Bone marrow (tissue), 2 donors: Measurements from ENCODE around the gene TGFBR2.
A peak's percentile ranks its signal among the peaks of the same experiment; 100 is the strongest.
"Not testable (repeated sequence)": the region's sequence is repeated elsewhere in the genome, so short reads cannot be mapped to it uniquely, and the experiment has no call there.

ENCODE experiments used
- DNase-seq, 2 donors: peaks; one replicate each; lab custom pipeline; 2025; lab: John Stamatoyannopoulos, UW

The TGFBR2 gene

GRCh38 chr3:30619318-30619717 is 12.9 kb downstream of the TGFBR2 start:
- no peak for DNase-seq

DNA sequence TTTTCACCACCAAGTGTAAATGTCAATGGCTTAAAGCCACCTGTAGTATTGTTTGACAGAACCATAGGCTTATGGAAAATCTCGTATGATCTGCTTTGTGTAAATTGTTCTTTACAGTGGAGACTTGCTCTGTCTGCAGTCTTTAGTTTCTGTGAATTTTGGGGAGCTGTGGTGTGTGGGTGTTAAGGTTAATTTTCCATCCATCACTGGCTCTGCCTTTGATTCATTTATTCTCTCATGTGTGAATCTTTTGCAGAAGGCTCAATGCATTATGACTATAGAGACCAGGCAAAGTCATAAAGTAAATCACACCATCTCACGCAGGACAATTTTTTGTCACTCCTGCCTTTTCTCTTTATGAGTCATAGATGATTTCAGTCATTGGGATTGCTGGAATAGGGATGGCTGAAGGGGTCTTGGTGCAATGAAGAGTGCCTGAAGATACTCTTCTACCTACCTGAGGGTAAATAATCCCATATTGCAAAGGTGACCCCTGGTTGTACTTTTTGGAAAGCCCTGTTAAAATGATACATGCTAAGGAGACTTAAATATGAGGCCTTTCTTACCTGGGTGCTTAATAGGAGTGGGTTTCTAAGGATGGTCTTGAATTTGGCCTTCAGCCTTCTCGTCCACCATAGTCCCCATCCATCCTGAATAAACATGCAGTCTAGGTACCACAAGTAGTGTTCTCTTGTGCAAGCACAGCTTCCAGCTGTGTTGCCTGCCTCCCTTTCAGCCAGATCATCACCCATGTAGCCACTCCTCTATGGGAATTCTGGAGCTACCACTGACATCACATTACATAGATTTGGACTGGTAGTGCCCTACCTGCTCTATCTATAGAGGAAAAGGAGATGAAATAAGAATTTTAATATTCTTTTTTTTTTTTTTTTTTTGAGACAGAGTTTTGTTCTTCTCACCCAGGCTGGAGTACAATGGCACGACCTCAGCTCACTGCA is 14.3 kb downstream of the TGFBR2 start:
- no peak for DNase-seq

DNA sequence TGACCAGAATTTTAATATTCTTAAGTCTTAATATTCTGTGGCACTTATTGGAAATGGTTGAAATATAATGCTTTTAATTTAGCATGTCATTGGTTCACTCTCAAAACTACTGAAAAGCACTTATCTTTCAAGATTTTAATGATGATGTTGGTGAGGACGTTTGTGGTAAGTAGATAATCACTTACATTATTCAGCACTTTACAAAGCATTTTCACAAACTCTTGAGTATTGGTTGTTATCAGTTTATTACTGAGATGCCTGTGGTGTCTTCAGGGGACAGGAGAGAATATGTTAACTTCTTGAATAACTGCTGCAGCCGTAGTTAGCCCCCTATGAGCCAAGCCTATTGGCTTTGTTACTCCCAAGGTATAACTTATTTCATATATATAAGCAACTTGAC is 15.2 kb downstream of the TGFBR2 start:
- no peak for DNase-seq

DNA sequence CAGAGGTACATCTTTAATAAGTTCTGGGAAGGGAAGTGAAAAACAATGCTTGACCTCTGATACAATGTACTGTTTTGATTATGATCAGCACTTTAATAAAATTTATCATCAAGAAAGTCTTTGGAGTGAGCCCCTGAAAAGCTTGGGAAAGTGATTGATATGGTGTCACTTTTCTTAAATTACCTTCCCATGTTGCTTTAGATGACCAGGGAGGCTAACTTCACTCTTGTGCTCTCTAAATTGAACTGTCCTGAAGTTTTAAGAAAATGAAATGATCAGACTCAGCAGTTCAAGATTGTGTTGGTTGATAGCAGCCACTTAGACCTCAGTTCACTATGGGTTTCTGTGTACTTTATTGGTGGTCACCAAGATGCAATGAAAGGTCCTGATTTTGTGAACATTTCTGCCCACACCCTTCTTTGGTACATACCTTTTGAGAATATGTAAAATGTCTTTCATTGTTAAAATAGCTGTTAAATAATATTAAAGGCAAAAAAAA is 15.7 kb downstream of the TGFBR2 start:
- no peak for DNase-seq

DNA sequence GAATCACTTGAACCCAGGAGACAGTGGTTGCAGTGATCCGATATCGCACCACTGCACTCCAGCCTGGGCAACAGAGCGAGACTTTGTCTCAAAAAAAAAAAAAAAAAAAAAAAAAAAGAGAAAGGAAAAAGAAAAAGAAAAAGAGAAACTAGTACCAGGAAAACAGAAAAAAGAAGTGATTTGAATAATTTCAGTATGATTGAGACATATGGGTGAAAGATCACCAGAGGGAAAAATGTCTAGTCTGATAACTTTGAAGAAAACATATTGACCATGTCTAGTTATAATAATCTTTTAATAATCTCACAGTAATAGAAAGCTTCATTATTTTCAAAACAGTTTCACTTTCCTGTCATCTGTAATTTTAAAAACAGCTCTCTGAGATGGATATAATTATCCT is 16.4 kb downstream of the TGFBR2 start:
- DNase-seq = no peak

GRCh38 chr3:30623351-30623750 is 16.9 kb downstream of the TGFBR2 start:
- no peak for DNase-seq

DNA sequence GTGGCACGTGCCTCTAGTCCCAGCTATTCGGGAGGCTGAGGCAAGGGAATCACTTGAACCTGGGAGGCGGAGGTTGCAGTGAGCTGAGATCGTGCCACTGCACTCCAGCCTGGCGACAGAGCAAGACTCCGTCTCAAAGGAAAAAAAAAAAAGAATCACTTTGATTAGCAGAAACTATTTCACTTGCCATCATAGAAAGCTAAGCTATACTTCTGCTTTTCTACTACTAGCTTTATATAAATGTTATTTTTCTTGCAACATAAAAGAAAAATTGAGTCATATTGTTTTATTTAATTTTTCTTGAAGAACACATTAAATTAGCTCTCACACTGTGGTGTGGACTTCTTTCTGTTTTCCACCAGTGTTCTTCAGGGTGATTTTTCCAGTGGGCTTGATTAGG is 18.1 kb downstream of the TGFBR2 start:
- DNase-seq = not testable (repeated sequence)

DNA sequence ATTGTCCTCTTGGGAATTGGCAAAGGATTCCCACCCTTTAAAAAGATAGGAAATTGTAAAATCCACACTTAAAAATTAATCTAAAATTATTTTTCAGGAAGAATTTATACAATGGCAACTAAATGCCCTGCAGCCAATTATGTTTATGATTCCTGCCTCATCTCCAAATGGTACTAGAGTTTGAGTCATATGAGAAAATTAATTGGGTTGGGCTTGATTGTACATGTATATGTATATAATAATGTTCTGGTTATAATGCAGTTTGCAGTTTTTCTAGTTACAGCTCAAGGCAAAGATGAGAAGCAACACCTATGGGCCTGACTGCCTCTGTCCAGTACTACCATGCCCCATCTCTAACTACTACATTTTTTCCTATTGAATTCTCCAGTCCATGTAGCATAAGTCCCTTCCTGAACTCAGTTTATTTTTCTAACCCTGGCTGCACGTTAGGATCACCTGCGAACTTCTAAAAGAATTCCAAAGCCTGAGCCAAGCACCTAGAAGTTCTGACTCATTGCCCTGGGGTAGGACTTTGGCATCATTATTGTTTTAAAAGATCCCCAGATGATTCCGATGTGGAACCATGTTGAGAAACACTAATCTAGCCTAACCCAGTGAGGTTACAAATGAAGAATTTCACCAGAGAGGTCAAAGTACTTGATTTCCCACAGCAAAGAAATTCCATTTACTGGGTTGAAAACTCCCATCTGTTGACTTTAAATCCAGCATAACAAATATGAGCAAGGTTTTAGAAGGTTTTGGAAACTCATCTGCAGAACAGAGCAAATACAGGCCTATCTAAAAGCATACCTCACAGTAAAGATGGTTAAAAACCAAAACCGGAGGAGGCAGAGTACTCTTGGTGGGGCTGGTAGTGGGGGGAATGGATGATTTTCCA is 19.4 kb downstream of the TGFBR2 start:
- DNase-seq = no peak

DNA sequence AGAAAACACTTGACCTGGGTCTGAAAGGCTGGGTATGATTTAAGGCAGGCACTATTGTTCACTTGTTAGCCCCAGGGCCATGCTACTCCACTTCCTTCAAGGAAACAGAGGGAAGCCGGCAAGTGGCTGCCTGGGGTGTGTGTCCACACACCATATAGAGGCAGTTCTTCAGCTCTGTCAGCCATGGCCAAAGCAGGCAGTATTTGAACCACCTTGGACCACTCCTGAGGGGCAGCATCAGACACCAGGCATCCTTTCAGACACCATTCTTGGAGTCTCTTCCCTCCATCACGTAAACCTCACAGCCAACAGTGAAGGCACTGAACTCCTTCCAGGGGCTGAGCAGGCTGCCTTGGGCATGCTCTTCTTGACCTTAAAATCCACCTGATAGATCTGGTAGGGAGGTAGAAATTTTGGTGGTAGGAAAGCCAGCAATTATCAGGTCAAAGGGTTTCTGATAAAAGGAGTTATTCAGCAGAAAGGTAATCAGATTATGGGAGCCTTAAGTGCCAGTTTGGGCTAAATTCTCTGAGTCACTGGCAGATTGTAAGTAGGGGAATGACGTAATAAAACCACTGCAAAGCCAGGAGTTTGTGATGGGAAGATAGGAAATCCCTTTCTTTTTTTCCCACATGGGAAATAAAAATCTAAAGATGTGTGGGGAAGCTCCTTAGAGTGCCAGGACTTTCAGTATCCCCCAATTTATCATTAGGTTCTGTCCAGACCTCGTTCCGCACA is 20.2 kb downstream of the TGFBR2 start:
- DNase-seq = no peak

- DNase-seq = no peak
Observed at GRCh38 chr3:30628205-30628900, 22.0 kb downstream of the TGFBR2 start.

DNA sequence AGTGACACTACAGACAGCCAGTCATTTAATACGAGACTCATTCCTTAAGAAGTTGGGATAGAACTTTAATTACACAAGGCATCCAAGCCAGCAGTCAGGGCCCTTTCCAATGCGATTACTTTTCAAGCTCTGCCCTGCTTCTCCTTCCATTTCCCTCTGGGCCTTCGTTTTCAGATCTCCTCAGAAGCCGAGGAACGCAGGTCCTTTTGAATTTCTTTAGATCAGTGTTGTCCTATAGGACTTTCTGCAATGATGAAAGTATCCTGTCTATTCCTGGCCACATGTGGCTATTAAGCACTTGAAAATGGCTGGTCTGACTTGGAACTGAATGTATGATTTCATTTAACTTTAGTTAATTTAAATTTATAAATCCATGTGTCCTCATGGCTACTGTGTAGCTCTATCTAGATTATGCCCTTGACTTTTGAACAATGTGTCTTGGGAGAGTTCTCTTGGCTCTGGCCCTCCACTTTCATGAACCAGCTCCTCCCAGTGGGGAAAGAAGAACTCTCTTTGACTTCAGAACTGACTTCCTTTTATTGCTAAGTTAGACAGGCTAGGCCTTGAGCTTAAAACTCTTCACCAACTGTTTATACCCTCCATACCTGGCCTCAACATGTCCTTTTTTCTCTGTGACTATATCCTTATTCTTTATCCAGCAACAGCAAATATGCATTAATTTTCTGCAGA is 22.6 kb downstream of the TGFBR2 start:
- DNase-seq = peak in 1 of 2 donors; percentile 77

DNA sequence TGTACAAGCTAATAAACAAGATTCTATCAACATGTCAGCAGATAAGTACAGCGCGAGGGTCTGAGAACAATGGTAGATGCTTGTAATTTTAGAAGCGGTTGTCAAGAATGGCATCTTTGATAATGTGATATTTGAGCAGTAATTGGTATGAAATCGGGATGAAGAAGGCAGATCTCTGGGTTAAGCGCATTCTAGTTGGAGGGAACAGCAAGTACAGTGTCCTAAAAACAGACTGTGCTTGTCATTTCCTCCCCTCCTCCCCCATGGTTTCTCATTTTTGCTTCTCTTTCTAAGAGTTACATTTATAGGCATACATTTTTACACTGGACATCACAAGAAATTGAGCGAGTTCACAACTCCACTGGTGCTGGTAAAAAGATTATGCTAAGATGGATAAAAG is 23.3 kb downstream of the TGFBR2 start:
- DNase-seq = no peak

DNA sequence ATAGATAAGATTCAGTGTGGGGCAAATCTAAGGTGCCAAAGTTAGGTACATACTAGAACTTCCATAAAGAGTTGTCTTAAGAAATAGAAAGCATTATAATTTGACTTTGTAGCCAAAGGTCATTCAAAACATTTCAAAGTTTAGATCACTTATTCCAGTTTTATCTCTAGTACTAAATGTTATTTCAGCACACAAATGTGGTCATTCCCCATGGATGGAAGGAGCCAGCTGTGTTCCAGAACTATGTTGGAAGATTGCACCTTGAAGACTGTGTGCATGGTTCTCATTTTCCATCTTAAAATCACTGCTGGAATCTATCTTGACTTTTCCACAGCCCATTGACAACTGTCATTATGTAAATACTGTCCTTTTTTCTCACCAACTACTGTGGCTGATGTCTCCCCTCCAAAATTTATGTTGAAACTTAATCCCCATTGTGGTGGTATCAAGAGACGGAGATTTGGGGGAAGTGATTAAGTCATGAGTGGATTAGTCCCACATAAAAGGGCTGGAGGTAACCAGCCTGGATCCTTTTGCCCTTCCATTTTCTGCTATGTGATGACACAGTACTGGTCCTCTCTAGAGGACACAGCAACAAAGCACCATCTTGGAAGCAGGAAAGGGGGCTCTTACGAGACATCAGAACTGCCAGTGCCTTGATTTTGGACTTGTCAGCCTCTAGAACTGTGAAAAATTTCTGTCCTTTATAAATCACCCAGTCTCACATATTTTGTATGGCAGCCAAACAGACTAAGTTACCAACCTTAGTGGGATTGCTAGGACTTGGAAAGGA is 24.0 kb downstream of the TGFBR2 start:
- no peak for DNase-seq

DNA sequence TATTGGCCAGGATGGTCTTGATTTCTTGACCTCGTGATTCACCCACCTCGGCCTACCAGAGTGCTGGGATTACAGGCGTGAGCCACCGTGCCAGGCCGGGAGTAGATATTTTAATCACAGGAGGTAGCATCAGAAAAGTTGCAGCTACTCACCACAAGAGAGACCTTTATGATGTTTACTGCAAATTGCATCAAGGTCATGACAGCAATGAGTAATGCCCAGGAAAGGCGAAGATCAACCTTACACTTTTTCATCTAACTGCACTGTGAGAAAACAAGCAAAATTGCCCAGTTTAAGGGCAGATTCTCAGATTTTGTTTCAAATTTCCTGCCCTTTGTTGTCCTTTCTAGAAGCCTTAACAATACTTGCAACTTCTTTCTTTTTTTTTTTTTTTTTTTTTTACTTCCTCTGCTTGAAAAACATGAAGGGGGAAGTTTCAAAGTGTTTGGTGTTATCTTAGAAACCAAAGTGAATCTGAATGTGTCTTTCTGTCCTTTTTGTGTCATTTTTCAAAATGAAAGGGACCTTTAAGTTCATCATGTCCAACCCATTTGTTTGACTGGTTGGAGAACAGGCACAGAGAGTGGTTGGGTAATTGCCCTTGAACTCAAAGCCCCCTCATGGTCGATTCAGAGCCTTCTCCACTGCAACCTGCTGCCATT is 25.0 kb downstream of the TGFBR2 start:
- DNase-seq = peak in 1 of 2 donors; percentile 73

- DNase-seq = no peak
Observed at GRCh38 chr3:30632065-30632464, 25.7 kb downstream of the TGFBR2 start.

- no peak for DNase-seq
Observed at GRCh38 chr3:30632521-30632920, 26.1 kb downstream of the TGFBR2 start.

DNA sequence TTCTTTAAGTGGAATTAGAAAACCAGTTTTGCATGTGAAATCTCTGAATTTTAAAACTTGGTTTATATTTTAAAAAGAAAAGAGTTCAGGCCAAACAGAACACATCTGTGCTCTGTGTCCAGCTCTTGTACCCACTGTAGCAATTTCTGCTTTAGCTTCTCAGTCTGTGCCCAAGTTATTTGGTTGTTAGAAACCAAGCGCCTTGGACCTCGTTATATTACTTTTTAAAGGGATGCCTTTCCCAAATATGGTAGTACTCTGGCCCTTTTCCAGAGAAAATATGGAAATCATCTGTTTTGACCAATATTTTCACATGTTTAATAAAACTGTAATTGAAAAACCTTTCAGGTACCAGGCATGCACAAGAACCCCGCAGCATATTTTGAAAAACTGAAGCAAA is 27.3 kb downstream of the TGFBR2 start:
- DNase-seq = no peak

- DNase-seq = peak in 1 of 2 donors; percentile 21
Observed at GRCh38 chr3:30634761-30635735, 28.6 kb downstream of the TGFBR2 start.
